Measurements from ENCODE around the gene MISP3. TPM values are rescaled to one million over a fixed set of nuclear protein-coding genes. Genes with fewer than 3 reads are reported as not detected.

Gene MISP3
- total and polyA plus RNA-seq, 9 of the 15 experiments (the other 6 are each of a cell fraction or from before 2014, with no cell fraction given): 0.25 to 5.6 (median 1.6) TPM

GRCh38 chr19:14096272-14096992 is 23.8 kb downstream of the MISP3 start:
- Histone ChIP-seq H3K36me3 (ENCODE audit: control insufficient read depth, insufficient read depth, low read length) (peaks cover 15% of the 10 kb centered on the region; the same call in 1 of the 3 replicates), H3K9me3 (replicated peaks; ENCODE audit: control insufficient read depth, insufficient read depth, low read depth, low read length) (peaks cover 10% of the 10 kb centered on the region), H3K9ac (ENCODE audit: insufficient read depth in 1 of 2, low read depth in 2 of 2, low read length in 2 of 2) (peak overlapping the region in 1 of 2 experiments; percentile 22; a peak in 1 of 4 replicates), H2AFZ (ENCODE audit: low read depth, low read length) (no peak overlapping the region), H3K4me1 (replicated peaks in 1 of 2; ENCODE audit: control insufficient read depth in 2 of 2, insufficient read depth in 2 of 2, low read length in 2 of 2) (peaks cover 2 to 16% of the 10 kb centered on the region in 2 experiments; a peak in 3 of 5 replicates), H3K27me3 (ENCODE audit: control insufficient read depth in 2 of 2, insufficient read depth in 2 of 2, low read length in 2 of 2) (no peaks in the 10 kb centered on the region), H3K79me2 (ENCODE audit: control insufficient read depth, insufficient read depth, low read length) (no peaks in the 10 kb centered on the region), H4K20me1 (replicated peaks; ENCODE audit: control insufficient read depth, insufficient read depth, low read length) (no peaks in the 10 kb centered on the region), H3K4me2 (ENCODE audit: insufficient read depth, low read length) (no peak overlapping the region), H3K9me1 (ENCODE audit: control insufficient read depth, insufficient read depth, low read length) (no peaks in the 10 kb centered on the region), H3K27ac (ENCODE audit: extremely low read depth, low read depth, low read length) (no peak overlapping the region), H3K4me3 (no peak overlapping the region)
- 89% methylated on average over 6 of the region's 11 CpGs for WGBS (ENCODE audit: insufficient coverage, low coverage, missing lambda C conversion rate)
- in situ Hi-C loops (cut with MboI) (no loop called here), intact Hi-C loops (cut with micrococcal nuclease) (no loop called here)
- DNase-seq (ENCODE audit: extremely low read depth in 1 of 4, low spot score in 3 of 4) (no peak), FAIRE-seq (no peak), ATAC-seq (no peak)
- no TSS peak for BruUV-seq (replicated peaks)
- ChIA-PET CTCF (ENCODE audit: low intra/inter-chr PET ratio) (no interaction called here), POLR2A (interaction anchor here (0.8 to 0.9 kb wide), 4 partner anchors 9 to 309 kb away, joined by 3 to 4 read pairs (median 3); partner anchors contain the start of gene PRKACA)
- TF ChIP-seq BRCA1 (IDR thresholded peaks at IDR 0.05) (no peak), BRCA1 (CRISPR knock-in tag; IDR thresholded peaks at IDR 0.05) (no peak), CTCF (IDR thresholded peaks at IDR 0.05 in 2 of 3, conservative IDR thresholded peaks at IDR 0.05 in 1 of 3; ENCODE audit: insufficient read depth in 2 of 3, low read depth in 1 of 3, low read length in 3 of 3) (peak in 1 of 3 experiments; percentile 25; a peak in 1 of 6 replicates), ZNF121 (CRISPR knock-in tag; conservative IDR thresholded peaks at IDR 0.05) (peak; percentile 97)
